Neural cell (in vitro differentiated cells): ENCODE data around the gene NELL2.

ENCODE experiments used
- EP300 ChIP-seq: fragments of 450-650 bp; conservative IDR thresholded peaks from 2 replicates; pipeline ENCODE4 v1.6.1; 2014; ENCODE audit warnings: antibody characterized with exemption, mild to moderate bottlenecking, moderate library complexity; ENCODE audit not compliant: poor library complexity, severe bottlenecking
- EZH2 ChIP-seq: fragments of 200-600, 300-800 bp; shearing (Covaris generic), sonication (generic); IDR thresholded peaks from 2 replicates; pipeline ENCODE4 v1.6.1; 2014; ENCODE audit warnings: antibody characterized with exemption, low read length, borderline replicate concordance, mild to moderate bottlenecking; ENCODE audit not compliant: insufficient read depth, poor library complexity, severe bottlenecking
- POLR2AphosphoS5 ChIP-seq: IDR thresholded peaks from 2 replicates; pipeline ENCODE4 v1.6.1; 2012
- RAD21 ChIP-seq: fragments of 450-650 bp; conservative IDR thresholded peaks from 2 replicates; pipeline ENCODE4 v1.6.1; 2014; ENCODE audit warnings: antibody characterized with exemption, mild to moderate bottlenecking, moderate library complexity
- SMC3 ChIP-seq: fragments of 450-650 bp; conservative IDR thresholded peaks from 2 replicates; pipeline ENCODE4 v1.6.1; 2014; ENCODE audit warnings: antibody characterized with exemption, mild to moderate bottlenecking, moderate library complexity; ENCODE audit not compliant: poor library complexity
- TAF1 ChIP-seq: IDR thresholded peaks from 2 replicates; pipeline ENCODE4 v1.6.1; 2012; ENCODE audit warnings: low read depth
- TF ChIP-seq, protein P1 (sequence below): fragments of 450-650 bp; IDR thresholded peaks from 2 replicates; pipeline ENCODE4 v1.5.1; 2014; ENCODE audit warnings: antibody characterized with exemption, mild to moderate bottlenecking, moderate library complexity; ENCODE audit not compliant: poor library complexity, severe bottlenecking
- TF ChIP-seq, protein P2 (sequence below): IDR thresholded peaks from 2 replicates; pipeline ENCODE4 v1.6.1; 2012; ENCODE audit warnings: borderline replicate concordance

DNA sequence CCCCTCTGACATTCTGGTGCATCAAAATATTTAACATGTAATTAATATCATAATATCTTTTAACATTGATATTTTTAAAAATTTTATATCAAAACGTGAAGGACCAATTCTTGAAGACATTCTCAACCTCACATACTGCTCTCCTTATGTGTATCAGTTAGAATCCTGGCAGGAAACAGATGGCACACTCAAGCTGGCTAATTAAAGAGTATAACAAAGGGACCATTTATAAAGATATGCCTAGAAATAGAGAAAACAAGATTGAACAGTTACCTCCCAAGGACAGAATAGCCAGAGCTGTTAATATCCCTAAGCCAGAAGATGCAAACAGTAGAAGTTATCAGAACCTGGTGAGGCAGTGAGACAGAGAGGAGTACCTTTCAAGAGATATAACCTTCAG is 368.7 kb downstream of the NELL2 start:
- no peak for TF ChIP-seq EP300
- TF ChIP-seq, protein P1, sequence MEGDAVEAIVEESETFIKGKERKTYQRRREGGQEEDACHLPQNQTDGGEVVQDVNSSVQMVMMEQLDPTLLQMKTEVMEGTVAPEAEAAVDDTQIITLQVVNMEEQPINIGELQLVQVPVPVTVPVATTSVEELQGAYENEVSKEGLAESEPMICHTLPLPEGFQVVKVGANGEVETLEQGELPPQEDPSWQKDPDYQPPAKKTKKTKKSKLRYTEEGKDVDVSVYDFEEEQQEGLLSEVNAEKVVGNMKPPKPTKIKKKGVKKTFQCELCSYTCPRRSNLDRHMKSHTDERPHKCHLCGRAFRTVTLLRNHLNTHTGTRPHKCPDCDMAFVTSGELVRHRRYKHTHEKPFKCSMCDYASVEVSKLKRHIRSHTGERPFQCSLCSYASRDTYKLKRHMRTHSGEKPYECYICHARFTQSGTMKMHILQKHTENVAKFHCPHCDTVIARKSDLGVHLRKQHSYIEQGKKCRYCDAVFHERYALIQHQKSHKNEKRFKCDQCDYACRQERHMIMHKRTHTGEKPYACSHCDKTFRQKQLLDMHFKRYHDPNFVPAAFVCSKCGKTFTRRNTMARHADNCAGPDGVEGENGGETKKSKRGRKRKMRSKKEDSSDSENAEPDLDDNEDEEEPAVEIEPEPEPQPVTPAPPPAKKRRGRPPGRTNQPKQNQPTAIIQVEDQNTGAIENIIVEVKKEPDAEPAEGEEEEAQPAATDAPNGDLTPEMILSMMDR, result no peak
- TF ChIP-seq EZH2, result no peak
- no peak for TF ChIP-seq SMC3
- no peak for TF ChIP-seq POLR2AphosphoS5
- no peak for TF ChIP-seq TAF1
- no peak for TF ChIP-seq RAD21
- TF ChIP-seq, protein P2, sequence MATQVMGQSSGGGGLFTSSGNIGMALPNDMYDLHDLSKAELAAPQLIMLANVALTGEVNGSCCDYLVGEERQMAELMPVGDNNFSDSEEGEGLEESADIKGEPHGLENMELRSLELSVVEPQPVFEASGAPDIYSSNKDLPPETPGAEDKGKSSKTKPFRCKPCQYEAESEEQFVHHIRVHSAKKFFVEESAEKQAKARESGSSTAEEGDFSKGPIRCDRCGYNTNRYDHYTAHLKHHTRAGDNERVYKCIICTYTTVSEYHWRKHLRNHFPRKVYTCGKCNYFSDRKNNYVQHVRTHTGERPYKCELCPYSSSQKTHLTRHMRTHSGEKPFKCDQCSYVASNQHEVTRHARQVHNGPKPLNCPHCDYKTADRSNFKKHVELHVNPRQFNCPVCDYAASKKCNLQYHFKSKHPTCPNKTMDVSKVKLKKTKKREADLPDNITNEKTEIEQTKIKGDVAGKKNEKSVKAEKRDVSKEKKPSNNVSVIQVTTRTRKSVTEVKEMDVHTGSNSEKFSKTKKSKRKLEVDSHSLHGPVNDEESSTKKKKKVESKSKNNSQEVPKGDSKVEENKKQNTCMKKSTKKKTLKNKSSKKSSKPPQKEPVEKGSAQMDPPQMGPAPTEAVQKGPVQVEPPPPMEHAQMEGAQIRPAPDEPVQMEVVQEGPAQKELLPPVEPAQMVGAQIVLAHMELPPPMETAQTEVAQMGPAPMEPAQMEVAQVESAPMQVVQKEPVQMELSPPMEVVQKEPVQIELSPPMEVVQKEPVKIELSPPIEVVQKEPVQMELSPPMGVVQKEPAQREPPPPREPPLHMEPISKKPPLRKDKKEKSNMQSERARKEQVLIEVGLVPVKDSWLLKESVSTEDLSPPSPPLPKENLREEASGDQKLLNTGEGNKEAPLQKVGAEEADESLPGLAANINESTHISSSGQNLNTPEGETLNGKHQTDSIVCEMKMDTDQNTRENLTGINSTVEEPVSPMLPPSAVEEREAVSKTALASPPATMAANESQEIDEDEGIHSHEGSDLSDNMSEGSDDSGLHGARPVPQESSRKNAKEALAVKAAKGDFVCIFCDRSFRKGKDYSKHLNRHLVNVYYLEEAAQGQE, result no peak
